ENCODE results near the gene GTF2IRD1. TPM values are rescaled to one million over a fixed set of nuclear protein-coding genes. Genes with fewer than 3 reads are reported as not detected.

The GTF2IRD1 gene
- total RNA-seq (2014; rRNA removed; shearing (Covaris generic)) = 16.1 and 17.6 TPM in 2 replicates

GRCh38 chr7:74453322-74454011 lies at the start of gene GTF2IRD1:
TSS of gene GTF2IRD1 (plus strand) at chr7:74453906. CDS start at chr7:74508081, 54,175 bp downstream.

Small RNA genes lying within 50 kb of the gene (small RNA-seq; reads per million reads assigned to genes)
- gene RNA5SP233 = not detected

Other genes starting within 250 kb of the GTF2IRD1 start
- gene LAT2, start 243.9 kb upstream of the GTF2IRD1 start, total RNA-seq (2014; rRNA removed; shearing (Covaris generic)) = 4.8 and 6.9 TPM in 2 replicates
- gene RFC2, start 199.5 kb upstream of the GTF2IRD1 start, total RNA-seq (2014; rRNA removed; shearing (Covaris generic)) = 72.5 and 75.2 TPM in 2 replicates
- 22.7 and 22.8 TPM in 2 replicates for gene CLIP2, start 164.5 kb upstream of the GTF2IRD1 start, total RNA-seq (2014; rRNA removed; shearing (Covaris generic))
- 100 and 111 TPM in 2 replicates for gene GTF2I, start 203.8 kb downstream of the GTF2IRD1 start, total RNA-seq (2014; rRNA removed; shearing (Covaris generic))

Data from A375 (cell line).